Measurements from ENCODE around the gene IGFBP7. TPM values are rescaled to one million over a fixed set of nuclear protein-coding genes. Genes with fewer than 3 reads are reported as not detected.

IGFBP7 gene
- total and polyA plus RNA-seq, 2 of the 8 experiments (the other 6 are each of a cell fraction or from before 2014, with no cell fraction given): 0.17 to 0.48 TPM

- no peak overlapping the region for H3K23ac ChIP-seq (ENCODE audit: insufficient read length)
- H4K5ac ChIP-seq (ENCODE audit: insufficient read length, low read depth, low read length): no peak overlapping the region
- H3K9ac ChIP-seq (replicated peaks in 1 of 4; ENCODE audit: extremely low read depth in 1 of 4, low read depth in 3 of 4, low read length in 3 of 4): no peak overlapping the region
- H3K36me3 ChIP-seq (ENCODE audit: control insufficient read depth in 2 of 4, insufficient read depth in 4 of 4, low read length in 3 of 4): no peaks in the 10 kb centered on the region; a peak in 1 of 8 replicates
- no peak for TF ChIP-seq POU5F1 (IDR thresholded peaks at IDR 0.05; ENCODE audit: low read depth, low read length)
- TF ChIP-seq SP2 (IDR thresholded peaks at IDR 0.05; ENCODE audit: low read length): no peak
- no peak for TF ChIP-seq SUZ12 (IDR thresholded peaks at IDR 0.05; ENCODE audit: low read length)
- no peak for TF ChIP-seq HDAC6 (IDR thresholded peaks at IDR 0.05; ENCODE audit: low read depth, low read length)
- no peak for TF ChIP-seq NANOG (IDR thresholded peaks at IDR 0.05; ENCODE audit: insufficient read depth, low read depth, low read length, poor library complexity, severe bottlenecking)
- no peak for TF ChIP-seq KDM1A (IDR thresholded peaks at IDR 0.05; ENCODE audit: borderline replicate concordance, low read length)
- no peak for TF ChIP-seq CREB1 (IDR thresholded peaks at IDR 0.05)
- no peak for TF ChIP-seq EZH2 (IDR thresholded peaks at IDR 0.05; ENCODE audit: low read depth, low read length, severe bottlenecking)
- TF ChIP-seq MAX (IDR thresholded peaks at IDR 0.05): no peak
- TF ChIP-seq POLR2A (IDR thresholded peaks at IDR 0.05; ENCODE audit: control extremely low read depth in 1 of 2, low read depth in 2 of 2, low read length in 2 of 2): no peak
- no peak for TF ChIP-seq SIN3A (conservative IDR thresholded peaks at IDR 0.05 in 1 of 2, IDR thresholded peaks at IDR 0.05 in 1 of 2; ENCODE audit: low read depth in 1 of 2, low read length in 2 of 2)
- TF ChIP-seq YY1 (IDR thresholded peaks at IDR 0.05; ENCODE audit: low read depth, low read length): no peak
- TF ChIP-seq RFX5 (IDR thresholded peaks at IDR 0.05; ENCODE audit: borderline replicate concordance, low read depth, low read length): no peak
- no peak overlapping the region for H4K8ac ChIP-seq (ENCODE audit: extremely low read depth, insufficient read depth, low read length)
- no peak overlapping the region for H2BK20ac ChIP-seq (ENCODE audit: low read length)
- no peaks in the 10 kb centered on the region for H3K79me2 ChIP-seq (ENCODE audit: control insufficient read depth in 1 of 2, insufficient read depth in 2 of 2, low read length in 2 of 2)
- H2BK5ac ChIP-seq (ENCODE audit: low read depth, low read length): no peak overlapping the region
- 93% methylated on average over 2 of the region's 2 CpGs; no CpG with 5 or more reads in 1 of the 2 experiments for WGBS, 2 experiments (ENCODE audit: extremely low coverage in 1 of 2, insufficient coverage in 1 of 2, insufficient read length in 1 of 2, insufficient replicate concordance in 2 of 2, low coverage in 1 of 2, low lambda C conversion rate in 2 of 2, missing lambda C conversion rate in 1 of 2)
- no peaks in the 10 kb centered on the region for H3K79me1 ChIP-seq (ENCODE audit: low read depth, low read length)
- POLR2A ChIA-PET (ENCODE audit: partially characterized antibody): no interaction called here
- no peak overlapping the region for H3K4ac ChIP-seq (replicated peaks; ENCODE audit: insufficient read length, low read depth, low read length)
- no peak overlapping the region for H2BK12ac ChIP-seq (ENCODE audit: low read depth, low read length)
- no peak overlapping the region for H3K56ac ChIP-seq (replicated peaks; ENCODE audit: insufficient read length, low read depth, low read length)
- DNase-seq (ENCODE audit: low read depth in 1 of 2, low spot score in 2 of 2) (no peak), FAIRE-seq (no peak)
- no peaks in the 10 kb centered on the region for H3K27me3 ChIP-seq (replicated peaks in 1 of 4; ENCODE audit: control insufficient read depth in 3 of 4, extremely low read depth in 1 of 4, insufficient read depth in 3 of 4, low read length in 3 of 4)
- no peak overlapping the region for H2AK5ac ChIP-seq (ENCODE audit: low read depth, low read length)
- H3K27ac ChIP-seq (ENCODE audit: low read depth, low read length): no peak overlapping the region
- H2BK120ac ChIP-seq (replicated peaks; ENCODE audit: low read depth, low read length): no peak overlapping the region
- no peaks in the 10 kb centered on the region for H4K20me1 ChIP-seq (replicated peaks in 1 of 2; ENCODE audit: control insufficient read depth in 1 of 2, insufficient read depth in 2 of 2, low read length in 2 of 2)
- no peak overlapping the region for H2AFZ ChIP-seq (ENCODE audit: low read length)
- no peak overlapping the region for H3K18ac ChIP-seq (ENCODE audit: extremely low read depth, low read length)
- H3K23me2 ChIP-seq (ENCODE audit: low read depth, low read length): no peaks in the 10 kb centered on the region
- H3K9me3 ChIP-seq (ENCODE audit: insufficient read depth in 2 of 2, low read depth in 1 of 2, low read length in 1 of 2): no peaks in the 10 kb centered on the region
- H3K4me1 ChIP-seq (replicated peaks in 1 of 4; ENCODE audit: control insufficient read depth in 3 of 4, insufficient read depth in 4 of 4, low read length in 3 of 4): no peaks in the 10 kb centered on the region; a peak in 1 of 7 replicates
- CTCF ChIA-PET (ENCODE audit: partially characterized antibody): interaction anchor here (0.8 to 1.4 kb wide), 2 partner anchors 13 to 57 kb away, joined by 3 read pairs; no protein-coding TSS in a partner anchor
- H3K4me2 ChIP-seq (ENCODE audit: insufficient read depth in 1 of 2, low read depth in 2 of 2, low read length in 2 of 2): no peak overlapping the region
- no peak overlapping the region for H3K14ac ChIP-seq (ENCODE audit: insufficient read length)
- no peak overlapping the region for H4K91ac ChIP-seq (replicated peaks; ENCODE audit: insufficient read length, low read length)
- H2BK15ac ChIP-seq (ENCODE audit: low read length): no peak overlapping the region
- H3K4me3 ChIP-seq (ENCODE audit: extremely low read depth in 1 of 4, insufficient read depth in 2 of 4, low read depth in 3 of 4, low read length in 4 of 4): no peak overlapping the region
These were observed 14.9 kb downstream of the IGFBP7 start for GRCh38 chr4:57095245-57095644.
